Breast epithelium (tissue), 4 donors: Measurements from ENCODE around the gene STARD10. TPM values are rescaled to one million over a fixed set of nuclear protein-coding genes. Genes with fewer than 3 reads are reported as not detected.
A peak's percentile ranks its signal among the peaks of the same experiment; 100 is the strongest.

Experiments used
- DNase-seq, 2 donors: peaks; one replicate each; pipeline ENCODE4 v3.0.0-alpha.2; 2019; ENCODE audit warnings: low spot score in 2 of 2
- H3K27ac ChIP-seq, 2 donors: fragments of 200-600 bp; sonication (generic) in 1 of 2; one replicate each; pipeline ENCODE4 v1.5.1; 2016 to 2019; ENCODE audit warnings: mild to moderate bottlenecking in 1 of 2
- H3K27me3 ChIP-seq, 2 donors: fragments of 200-600 bp; sonication (generic) in 1 of 2; one replicate each; pipeline versions ENCODE4 v1.5.1 to v1.6.0; 2017 to 2019; ENCODE audit warnings: control low read depth in 1 of 2, mild to moderate bottlenecking in 1 of 2
- H3K36me3 ChIP-seq: fragments of 200-600 bp; one replicate; pipeline ENCODE4 v1.5.1; 2019
- H3K4me1 ChIP-seq, 2 donors: fragments of 200-600 bp; sonication (generic); one replicate each; pipeline ENCODE4 v1.5.1; 2016 to 2019; ENCODE audit warnings: control low read depth in 1 of 2
- H3K4me3 ChIP-seq, 3 donors: fragments of 200-600 bp; sonication (generic); 1 replicate in 2 of 3; 2 replicates in 1 of 3; pipeline ENCODE4 v1.5.1; 2016 to 2019; ENCODE audit warnings: mild to moderate bottlenecking in 3 of 3, moderate library complexity in 2 of 3
- H3K9me3 ChIP-seq, 2 donors: fragments of 200-600 bp; sonication (generic) in 1 of 2; one replicate each; pipeline ENCODE4 v1.5.1; 2016 to 2019; ENCODE audit warnings: control low read depth in 1 of 2
- POLR2A ChIP-seq: fragments of 450-650 bp; IDR thresholded peaks from one replicate; pipeline ENCODE4 v1.6.1; 2016; ENCODE audit warnings: antibody characterized with exemption, mild to moderate bottlenecking, moderate library complexity
- POLR2AphosphoS5 ChIP-seq, 3 donors: sonication (generic); formaldehyde crosslinking; IDR thresholded peaks; one replicate each; pipeline ENCODE4 v1.6.1; 2017; ENCODE audit warnings: antibody characterized with exemption in 3 of 3
- intact Hi-C: fragments of 100-400 bp; cut with DNase I; formaldehyde crosslinking; loops from one replicate; pipeline ENCODE4 v1.15.1; 2023; ENCODE audit warnings: low total_unique reads
- total RNA-seq, 3 donors: library from RNA; depleted of rRNA; stranded (reverse); fragments of >200 nt; gene quantifications; one replicate each; pipeline ENCODE4 v1.1.0, GENCODE V29; 2016
- TF ChIP-seq, protein P1 (sequence below), 3 donors: fragments of 450-650 bp; IDR thresholded peaks; one replicate each; pipeline ENCODE4 v1.5.1; 2016 to 2017; ENCODE audit warnings: antibody characterized with exemption in 3 of 3, mild to moderate bottlenecking in 3 of 3, moderate library complexity in 3 of 3

The STARD10 gene
- total RNA-seq, 3 donors from 2014 or later: 20.6 to 117 (median 93.7) TPM

DNA sequence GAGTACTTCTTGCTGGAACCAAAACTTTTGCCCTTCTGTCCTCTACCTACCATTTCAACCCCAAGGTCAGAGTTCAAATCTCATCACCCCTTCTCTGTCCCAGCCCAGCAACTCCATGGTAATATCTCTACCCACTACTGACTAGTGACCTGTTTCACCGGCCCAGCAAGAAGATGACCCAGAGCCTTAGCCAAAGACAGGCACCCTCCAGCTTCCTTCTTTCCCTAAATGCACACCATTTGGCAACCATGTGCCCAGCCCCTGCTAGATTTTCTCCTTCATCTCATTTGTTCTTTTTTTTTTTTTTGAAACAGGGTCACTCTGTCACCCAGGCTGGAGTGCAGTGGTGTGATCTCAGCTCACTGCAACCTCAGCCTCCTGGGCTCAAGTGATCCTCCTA lies 56.5 kb downstream of the STARD10 start:
- Histone ChIP-seq H3K9me3 (no peaks in the 10 kb centered on the region), H3K4me1 (no peaks in the 10 kb centered on the region), H3K4me3 (no peak overlapping the region), H3K27ac (peak overlapping the region in 1 of 2 donors; percentile 74), H3K27me3 (no peaks in the 10 kb centered on the region), H3K36me3 (no peaks in the 10 kb centered on the region)
- TF ChIP-seq POLR2A: no peak
- no peak for TF ChIP-seq POLR2AphosphoS5 (IDR thresholded peaks at IDR 0.05)
- TF ChIP-seq, protein P1, sequence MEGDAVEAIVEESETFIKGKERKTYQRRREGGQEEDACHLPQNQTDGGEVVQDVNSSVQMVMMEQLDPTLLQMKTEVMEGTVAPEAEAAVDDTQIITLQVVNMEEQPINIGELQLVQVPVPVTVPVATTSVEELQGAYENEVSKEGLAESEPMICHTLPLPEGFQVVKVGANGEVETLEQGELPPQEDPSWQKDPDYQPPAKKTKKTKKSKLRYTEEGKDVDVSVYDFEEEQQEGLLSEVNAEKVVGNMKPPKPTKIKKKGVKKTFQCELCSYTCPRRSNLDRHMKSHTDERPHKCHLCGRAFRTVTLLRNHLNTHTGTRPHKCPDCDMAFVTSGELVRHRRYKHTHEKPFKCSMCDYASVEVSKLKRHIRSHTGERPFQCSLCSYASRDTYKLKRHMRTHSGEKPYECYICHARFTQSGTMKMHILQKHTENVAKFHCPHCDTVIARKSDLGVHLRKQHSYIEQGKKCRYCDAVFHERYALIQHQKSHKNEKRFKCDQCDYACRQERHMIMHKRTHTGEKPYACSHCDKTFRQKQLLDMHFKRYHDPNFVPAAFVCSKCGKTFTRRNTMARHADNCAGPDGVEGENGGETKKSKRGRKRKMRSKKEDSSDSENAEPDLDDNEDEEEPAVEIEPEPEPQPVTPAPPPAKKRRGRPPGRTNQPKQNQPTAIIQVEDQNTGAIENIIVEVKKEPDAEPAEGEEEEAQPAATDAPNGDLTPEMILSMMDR (IDR thresholded peaks at IDR 0.05): no peak
- intact Hi-C loops: no loop called here
- no peak for DNase-seq

DNA sequence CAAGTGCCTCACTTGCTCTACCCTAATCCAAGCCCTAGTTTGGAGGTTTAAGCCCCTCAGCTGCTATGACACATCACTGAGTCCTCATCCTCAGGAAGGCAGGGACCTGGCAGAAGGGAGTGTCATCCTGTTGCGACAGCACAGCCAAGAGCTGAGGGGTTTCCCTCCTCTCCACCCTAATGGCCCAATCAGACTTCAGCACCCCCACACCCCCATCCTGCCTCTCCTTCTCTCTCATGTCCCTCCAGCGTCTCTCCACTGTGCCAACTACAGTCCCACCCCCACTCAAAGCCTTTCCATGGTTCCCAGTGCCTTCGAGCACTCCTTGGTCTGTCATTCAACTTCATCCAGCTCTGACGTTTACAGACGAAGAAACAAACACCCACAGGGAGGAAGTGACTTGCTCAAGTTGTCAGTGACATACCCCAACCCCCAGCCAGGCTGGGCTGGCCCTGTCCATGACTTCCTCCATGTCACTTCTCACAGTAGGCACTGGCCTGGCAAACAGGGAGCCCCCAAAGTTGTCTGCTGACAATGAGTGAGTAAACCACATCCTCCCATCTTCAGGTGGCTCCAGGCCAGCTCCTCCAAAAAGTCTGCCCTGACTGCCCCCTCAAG lies 57.3 kb downstream of the STARD10 start:
- Histone ChIP-seq H3K27ac (peak overlapping the region in 1 of 2 donors; percentile 64), H3K4me1 (no peaks in the 10 kb centered on the region), H3K4me3 (no peak overlapping the region), H3K27me3 (no peaks in the 10 kb centered on the region), H3K9me3 (no peaks in the 10 kb centered on the region), H3K36me3 (no peaks in the 10 kb centered on the region)
- peak in 1 of 2 donors; percentile 41 for DNase-seq
- intact Hi-C loops: no loop called here
- TF ChIP-seq, protein P1 (IDR thresholded peaks at IDR 0.05): no peak
- no peak for TF ChIP-seq POLR2AphosphoS5 (IDR thresholded peaks at IDR 0.05)
- no peak for TF ChIP-seq POLR2A

DNA sequence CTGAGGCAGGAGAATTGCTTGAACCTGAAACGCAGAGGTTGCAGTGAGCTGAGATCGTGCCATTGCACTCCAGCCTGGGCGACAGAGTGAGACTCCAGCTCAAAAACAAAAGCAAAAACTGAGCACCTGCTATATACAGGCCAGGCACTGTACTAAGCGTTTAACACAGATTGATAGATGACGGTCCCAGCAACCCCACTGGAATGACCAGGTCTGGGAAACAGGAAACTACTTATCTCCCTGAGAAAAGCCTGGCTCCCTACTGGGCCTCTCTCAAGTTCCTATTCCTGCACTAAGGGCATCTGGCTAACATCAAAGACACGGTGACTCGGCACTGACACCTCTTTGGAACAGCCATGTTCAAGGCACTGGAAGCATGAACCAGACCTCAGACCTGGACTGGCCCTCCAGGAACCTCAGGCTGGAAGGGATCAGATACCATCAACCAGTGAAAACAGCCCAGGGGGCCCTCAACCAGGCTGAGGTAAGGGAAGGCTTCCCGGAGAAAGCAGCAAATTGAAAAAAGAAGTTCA lies 58.3 kb downstream of the STARD10 start:
- intact Hi-C loops: no loop called here
- Histone ChIP-seq H3K4me1 (no peaks in the 10 kb centered on the region), H3K27me3 (no peaks in the 10 kb centered on the region), H3K9me3 (no peaks in the 10 kb centered on the region), H3K27ac (no peak overlapping the region), H3K36me3 (no peaks in the 10 kb centered on the region), H3K4me3 (no peak overlapping the region)
- TF ChIP-seq POLR2AphosphoS5 (IDR thresholded peaks at IDR 0.05) (no peak), POLR2A (no peak)
- TF ChIP-seq, protein P1 (IDR thresholded peaks at IDR 0.05): no peak
- DNase-seq: no peak

DNA sequence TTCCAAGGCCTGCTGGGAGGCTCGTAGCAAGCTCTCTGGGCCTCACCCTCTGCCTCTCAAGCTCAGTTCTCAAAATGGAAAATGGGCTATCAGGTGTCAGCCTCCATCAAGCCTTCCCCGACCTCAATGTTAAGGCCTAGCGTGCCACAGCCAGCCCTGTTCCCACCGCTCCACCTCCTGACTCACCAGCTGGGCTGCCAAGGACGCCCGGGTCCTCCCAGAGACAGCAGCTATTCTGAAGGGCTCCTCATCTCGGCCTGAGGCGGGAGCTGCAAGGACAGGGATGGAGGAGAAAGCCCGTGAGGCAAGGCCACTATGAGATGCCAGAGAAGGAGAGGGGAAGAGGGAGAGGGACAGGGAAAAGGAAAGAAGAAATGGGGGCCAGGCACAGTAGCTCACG lies 61.5 kb downstream of the STARD10 start:
- Histone ChIP-seq H3K9me3 (no peaks in the 10 kb centered on the region), H3K36me3 (no peaks in the 10 kb centered on the region), H3K27me3 (no peaks in the 10 kb centered on the region), H3K27ac (no peak overlapping the region), H3K4me1 (no peaks in the 10 kb centered on the region), H3K4me3 (no peak overlapping the region)
- no peak for TF ChIP-seq POLR2A
- TF ChIP-seq, protein P1 (IDR thresholded peaks at IDR 0.05): no peak
- TF ChIP-seq POLR2AphosphoS5 (IDR thresholded peaks at IDR 0.05): no peak
- intact Hi-C loops: no loop called here
- DNase-seq: no peak

DNA sequence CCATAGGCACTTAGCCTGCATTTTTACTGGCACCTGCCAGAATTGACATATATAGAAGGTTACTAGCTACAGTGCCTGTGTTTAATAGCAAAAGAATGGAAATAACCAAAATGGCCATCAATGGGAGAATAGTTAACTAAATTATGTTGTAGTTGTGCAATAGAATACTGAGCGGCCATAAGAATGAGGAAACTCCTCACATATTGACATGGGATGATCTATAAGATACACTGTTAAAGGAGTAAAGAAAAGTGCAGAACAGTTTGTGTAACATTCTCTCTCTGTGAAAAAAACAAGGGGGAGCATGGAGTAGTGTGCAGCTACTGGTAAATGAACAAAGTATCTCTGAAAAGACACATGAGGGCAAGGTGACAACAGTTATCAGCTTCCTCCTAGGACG lies 63.1 kb downstream of the STARD10 start:
- H3K27ac ChIP-seq: no peak overlapping the region
- H3K9me3 ChIP-seq: no peaks in the 10 kb centered on the region
- H3K27me3 ChIP-seq: no peaks in the 10 kb centered on the region
- no peak overlapping the region for H3K4me3 ChIP-seq
- intact Hi-C loops: no loop called here
- DNase-seq: no peak
- no peaks in the 10 kb centered on the region for H3K4me1 ChIP-seq
- TF ChIP-seq, protein P1 (IDR thresholded peaks at IDR 0.05): no peak
- no peak for TF ChIP-seq POLR2A
- TF ChIP-seq POLR2AphosphoS5 (IDR thresholded peaks at IDR 0.05): no peak
- no peaks in the 10 kb centered on the region for H3K36me3 ChIP-seq
